ENCODE results near the gene GAB2. TPM values are rescaled to one million over a fixed set of nuclear protein-coding genes. Genes with fewer than 3 reads are reported as not detected.

Gene GAB2
- total and polyA plus RNA-seq, 9 donors, result 30.9 to 64.6 (median 42.9) TPM

DNA sequence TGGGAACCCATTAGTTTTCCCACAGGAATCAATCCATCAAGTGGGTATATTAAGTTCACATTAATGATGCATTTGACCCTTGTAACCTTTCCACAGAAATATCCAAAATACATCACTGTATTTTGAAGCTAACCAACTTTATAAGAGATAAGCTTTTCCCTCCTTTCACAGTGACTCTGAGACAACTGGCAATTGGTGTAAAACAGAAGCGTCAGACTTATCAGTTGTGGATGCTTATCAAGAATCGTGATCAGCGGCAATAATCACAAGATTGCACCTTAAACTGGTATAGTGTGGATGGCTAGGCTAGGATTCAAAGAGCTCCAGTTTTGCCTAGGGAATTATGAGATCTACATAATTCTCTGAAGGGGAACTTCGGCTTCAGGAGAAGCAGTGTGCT lies 155.8 kb downstream of the GAB2 start:
- intact Hi-C loops (cut with DNase I), result no loop called here
- TF ChIP-seq POLR2A (IDR thresholded peaks at IDR 0.05), result no peak
- TF ChIP-seq, protein P1, sequence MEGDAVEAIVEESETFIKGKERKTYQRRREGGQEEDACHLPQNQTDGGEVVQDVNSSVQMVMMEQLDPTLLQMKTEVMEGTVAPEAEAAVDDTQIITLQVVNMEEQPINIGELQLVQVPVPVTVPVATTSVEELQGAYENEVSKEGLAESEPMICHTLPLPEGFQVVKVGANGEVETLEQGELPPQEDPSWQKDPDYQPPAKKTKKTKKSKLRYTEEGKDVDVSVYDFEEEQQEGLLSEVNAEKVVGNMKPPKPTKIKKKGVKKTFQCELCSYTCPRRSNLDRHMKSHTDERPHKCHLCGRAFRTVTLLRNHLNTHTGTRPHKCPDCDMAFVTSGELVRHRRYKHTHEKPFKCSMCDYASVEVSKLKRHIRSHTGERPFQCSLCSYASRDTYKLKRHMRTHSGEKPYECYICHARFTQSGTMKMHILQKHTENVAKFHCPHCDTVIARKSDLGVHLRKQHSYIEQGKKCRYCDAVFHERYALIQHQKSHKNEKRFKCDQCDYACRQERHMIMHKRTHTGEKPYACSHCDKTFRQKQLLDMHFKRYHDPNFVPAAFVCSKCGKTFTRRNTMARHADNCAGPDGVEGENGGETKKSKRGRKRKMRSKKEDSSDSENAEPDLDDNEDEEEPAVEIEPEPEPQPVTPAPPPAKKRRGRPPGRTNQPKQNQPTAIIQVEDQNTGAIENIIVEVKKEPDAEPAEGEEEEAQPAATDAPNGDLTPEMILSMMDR (IDR thresholded peaks at IDR 0.05), result no peak
- no peak for TF ChIP-seq EP300 (IDR thresholded peaks at IDR 0.05)
- no peak for DNase-seq
- no peaks in the 10 kb centered on the region for H3K36me3 ChIP-seq
- no peak overlapping the region for H3K4me3 ChIP-seq
- H3K27ac ChIP-seq, result no peak overlapping the region
- H3K4me1 ChIP-seq (ENCODE audit: insufficient read depth), result peaks cover 31% of the 10 kb centered on the region
- H3K27me3 ChIP-seq, result no peaks in the 10 kb centered on the region
- WGBS, 3 donors, result 71 to 83% (median 78%) methylated on average over 4 of the region's 4 CpGs
- H3K9me3 ChIP-seq, result no peaks in the 10 kb centered on the region

DNA sequence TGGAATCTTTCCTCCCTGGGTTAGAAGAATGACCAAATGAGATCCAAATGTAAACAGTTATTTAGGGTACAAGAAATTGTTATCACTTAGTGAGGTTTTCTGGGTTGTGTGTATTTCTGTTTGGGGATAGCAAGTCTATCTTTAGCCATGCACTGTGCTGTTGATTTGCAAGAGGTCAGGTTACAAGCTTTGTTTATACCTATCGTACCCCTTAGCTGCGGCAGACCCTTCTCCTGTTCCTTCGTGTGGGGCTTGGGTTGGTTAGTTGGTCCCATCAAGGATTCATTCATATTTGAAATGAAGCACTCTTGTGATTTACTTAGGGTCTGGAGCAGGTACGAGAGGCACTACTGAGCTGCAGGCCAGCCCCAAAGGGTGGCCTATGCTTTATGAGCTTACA lies 156.3 kb downstream of the GAB2 start:
- no peaks in the 10 kb centered on the region for H3K36me3 ChIP-seq
- H3K27ac ChIP-seq, result no peak overlapping the region
- no peaks in the 10 kb centered on the region for H3K9me3 ChIP-seq
- intact Hi-C loops (cut with DNase I), result no loop called here
- no peaks in the 10 kb centered on the region for H3K27me3 ChIP-seq
- TF ChIP-seq EP300 (IDR thresholded peaks at IDR 0.05), result no peak
- DNase-seq, result no peak
- WGBS, 3 donors, result 50 to 51% (median 50%) methylated on average over 4 of the region's 4 CpGs
- H3K4me3 ChIP-seq, result no peak overlapping the region
- peaks cover 31% of the 10 kb centered on the region for H3K4me1 ChIP-seq (ENCODE audit: insufficient read depth)

DNA sequence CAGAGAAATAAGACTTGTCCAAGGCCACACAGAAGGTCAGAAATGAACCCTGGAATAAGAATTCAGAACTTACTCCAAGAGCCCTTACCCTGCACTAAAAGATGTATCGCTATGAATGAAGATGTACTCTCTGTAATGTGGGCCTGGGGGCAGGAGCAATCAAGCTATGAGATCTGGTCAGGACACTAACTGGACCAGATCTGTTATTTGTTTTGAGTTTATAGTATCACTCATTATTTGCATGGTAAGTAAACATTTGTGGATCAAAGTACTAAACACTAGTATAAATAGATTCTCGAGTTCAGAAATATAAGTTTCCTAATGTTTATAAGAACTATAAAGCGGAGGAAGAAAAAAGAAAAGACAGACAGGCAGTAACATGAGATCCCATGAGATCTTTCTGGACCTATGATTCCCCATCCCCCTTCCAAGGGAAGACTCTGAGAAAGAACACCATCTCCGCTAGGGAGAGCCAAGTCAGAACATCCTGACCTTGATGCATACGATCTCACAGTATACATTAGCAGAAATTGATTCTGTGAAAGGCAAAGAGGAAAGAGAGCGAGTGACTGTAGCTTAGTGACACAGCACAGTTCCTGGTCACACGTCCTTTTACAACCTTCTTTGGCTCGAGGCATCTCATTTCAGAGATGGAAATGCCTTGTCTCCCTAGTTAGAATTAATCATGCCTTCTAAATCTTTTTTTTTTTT lies 157.7 kb downstream of the GAB2 start:
- DNase-seq, result no peak
- H3K9me3 ChIP-seq, result no peaks in the 10 kb centered on the region
- H3K27ac ChIP-seq, result no peak overlapping the region
- H3K4me1 ChIP-seq (ENCODE audit: insufficient read depth), result peaks cover 36% of the 10 kb centered on the region
- H3K4me3 ChIP-seq, result no peak overlapping the region
- 79 to 80% (median 80%) methylated on average over 8 of the region's 8 CpGs for WGBS, 3 donors
- intact Hi-C loops (cut with DNase I), result loop anchor here in 1 of 4 donors (10.0 kb wide), 1 partner anchor 155 kb away; the partner anchor contains the start of gene GAB2
- H3K27me3 ChIP-seq, result no peaks in the 10 kb centered on the region
- TF ChIP-seq EP300 (IDR thresholded peaks at IDR 0.05) (no peak), POLR2A (IDR thresholded peaks at IDR 0.05) (no peak)
- TF ChIP-seq, protein P1 (IDR thresholded peaks at IDR 0.05), result no peak
- H3K36me3 ChIP-seq, result no peaks in the 10 kb centered on the region

GRCh38 chr11:78257654-78258053 lies 160.0 kb downstream of the GAB2 start:
- intact Hi-C loops (cut with DNase I), result loop anchor here in 1 of 4 donors (10.0 kb wide), 1 partner anchor 157 kb away; the partner anchor contains the start of gene GAB2
- no peak for DNase-seq
- no peak for TF ChIP-seq EP300 (IDR thresholded peaks at IDR 0.05)
- TF ChIP-seq POLR2A (IDR thresholded peaks at IDR 0.05), result no peak
- TF ChIP-seq, protein P1 (IDR thresholded peaks at IDR 0.05), result no peak
- peak overlapping the region; percentile 15 to 33 for H3K27ac ChIP-seq
- H3K4me3 ChIP-seq, result no peak overlapping the region
- H3K36me3 ChIP-seq, result no peaks in the 10 kb centered on the region
- WGBS, 3 donors, result 93 to 97% (median 93%) methylated on average over 3 of the region's 3 CpGs
- peaks cover 40% of the 10 kb centered on the region for H3K4me1 ChIP-seq (ENCODE audit: insufficient read depth)
- no peaks in the 10 kb centered on the region for H3K9me3 ChIP-seq
- no peaks in the 10 kb centered on the region for H3K27me3 ChIP-seq

DNA sequence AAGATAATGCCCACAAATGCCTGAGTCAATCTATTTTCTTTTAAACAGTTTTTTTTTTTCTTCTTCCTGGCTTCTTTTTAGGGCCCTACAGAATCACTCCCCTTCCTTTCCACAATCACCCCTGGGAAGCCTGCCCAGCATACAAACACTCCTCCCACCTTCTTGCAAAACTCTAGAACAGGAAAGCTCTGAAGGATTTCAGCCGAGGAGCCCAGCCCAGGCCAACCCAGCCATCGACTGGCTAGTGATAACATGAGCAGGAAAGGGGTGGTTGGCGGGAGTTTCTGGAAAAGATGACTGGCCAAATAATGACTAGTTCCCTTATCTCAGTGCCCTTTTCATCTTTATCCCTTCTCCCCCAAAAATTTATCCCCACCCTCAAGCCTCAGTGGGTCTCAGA lies 160.7 kb downstream of the GAB2 start:
- intact Hi-C loops (cut with DNase I), result loop anchor here in 1 of 4 donors (10.0 kb wide), 1 partner anchor 158 kb away; the partner anchor contains the start of gene GAB2
- TF ChIP-seq EP300 (IDR thresholded peaks at IDR 0.05) (no peak), POLR2A (IDR thresholded peaks at IDR 0.05) (no peak)
- TF ChIP-seq, protein P1 (IDR thresholded peaks at IDR 0.05), result no peak
- peaks cover 43% of the 10 kb centered on the region for H3K4me1 ChIP-seq (ENCODE audit: insufficient read depth)
- no peak overlapping the region for H3K4me3 ChIP-seq
- no peaks in the 10 kb centered on the region for H3K36me3 ChIP-seq
- peak overlapping the region in 1 of 2 donors; percentile 33 for H3K27ac ChIP-seq
- H3K27me3 ChIP-seq, result no peaks in the 10 kb centered on the region
- DNase-seq, result peak; percentile 78 to 90 (median 87)
- H3K9me3 ChIP-seq, result no peaks in the 10 kb centered on the region
- WGBS, 3 donors, result 0 to 4% (median 0%) methylated on average over 3 of the region's 3 CpGs
